ENCODE results near the gene PLA2R1. TPM values are rescaled to one million over a fixed set of nuclear protein-coding genes. Genes with fewer than 3 reads are reported as not detected.
A peak's percentile ranks its signal among the peaks of the same experiment; 100 is the strongest.

Gene PLA2R1
- total RNA-seq, result 1 to 10 TPM; 1.7 to 6.8 (median 4.9) TPM
- polyA plus RNA-seq, result 1 to 10 TPM in 1 of 3 donors, under 1 TPM in 2; 0.31 to 3.9 (median 0.81) TPM
- long read RNA-seq, donor 1, result 0 reads
- long read RNA-seq, donor 2, result 0 reads
- long read RNA-seq, donor 3, result 0 reads
- long read RNA-seq, donor 4, result 0 reads
- long read RNA-seq, donor 5, result 0 reads
- long read RNA-seq, donor 6, result 0 reads
- long read RNA-seq, donor 7, result 0 reads
- long read RNA-seq, donor 8, result 0 reads
- long read RNA-seq, donor 9, result 0 reads
- long read RNA-seq, donor 10, result 0 reads

GRCh38 chr2:160062292-160063005 is at the start of gene PLA2R1:
TSS of gene PLA2R1 (minus strand) at chr2:160062615. CDS start at chr2:160062403, 212 bp downstream.
- DNase-seq, result peak; percentile 34 to 80

GRCh38 chr2:160110674-160111239 is 48.3 kb upstream of the PLA2R1 start:
- Histone ChIP-seq H3K27me3 (no peaks in the 10 kb centered on the region), H3K27ac (no peak overlapping the region), H3K9me3 (no peaks in the 10 kb centered on the region), H3K36me3 (peaks cover 0 to 9% (median 2%) of the 10 kb centered on the region in 4 donors), H3K4me3 (no peak overlapping the region), H3K4me1 (no peaks in the 10 kb centered on the region)
- no peak for TF ChIP-seq CTCF (IDR thresholded peaks at IDR 0.05)
- TF ChIP-seq POLR2AphosphoS5 (IDR thresholded peaks at IDR 0.05), result no peak
- TF ChIP-seq EP300 (IDR thresholded peaks at IDR 0.05), result no peak
- no peak for TF ChIP-seq POLR2A (IDR thresholded peaks at IDR 0.05)
- DNase-seq, result no peak
- 79 to 90% (median 86%) methylated on average over 7 of the region's 7 CpGs for WGBS, 5 donors
- intact Hi-C loops (cut with DNase I; ENCODE audit: low total_unique reads), result no loop called here

More at GRCh38 chr2:160062292-160063005, at the start of gene PLA2R1:
- Histone ChIP-seq H3K9me3 (no peaks in the 10 kb centered on the region), H3K4me1 (peaks cover 5 to 26% (median 23%) of the 10 kb centered on the region in 4 donors), H3K27me3 (peaks cover 0 to 21% (median 9%) of the 10 kb centered on the region in 3 donors), H3K27ac (peak within 1 kb of the TSS in 4 of 5 donors; percentile 47 to 72 (median 60)), H3K4me3 (peak within 1 kb of the TSS; percentile 59 to 86 (median 78)), H3K36me3 (no peaks in the 10 kb centered on the region)
- WGBS, 5 donors, result 1% methylated on average over 17 to 52 of the region's 52 CpGs
- intact Hi-C loops (cut with DNase I; ENCODE audit: low total_unique reads), result no loop called here
- TF ChIP-seq POLR2A (IDR thresholded peaks at IDR 0.05), result no peak
- no peak for TF ChIP-seq EP300 (IDR thresholded peaks at IDR 0.05)
- TF ChIP-seq CTCF (IDR thresholded peaks at IDR 0.05), result no peak
- no peak for TF ChIP-seq POLR2AphosphoS5 (IDR thresholded peaks at IDR 0.05)

- WGBS, 5 donors, result 40 to 48% (median 46%) methylated on average over 8 of the region's 8 CpGs
Measured at GRCh38 chr2:160109939-160110673, 47.7 kb upstream of the PLA2R1 start.

More at GRCh38 chr2:160109939-160110673, 47.7 kb upstream of the PLA2R1 start:
- TF ChIP-seq EP300 (IDR thresholded peaks at IDR 0.05) (no peak), CTCF (IDR thresholded peaks at IDR 0.05) (peak in 5 of 7 experiments; percentile 34 to 63 (median 57)), POLR2AphosphoS5 (IDR thresholded peaks at IDR 0.05) (peak in 1 of 3 donors; percentile 35), POLR2A (IDR thresholded peaks at IDR 0.05) (no peak)
- Histone ChIP-seq H3K36me3 (peaks cover 0 to 9% (median 2%) of the 10 kb centered on the region in 4 donors), H3K9me3 (no peaks in the 10 kb centered on the region), H3K4me1 (no peaks in the 10 kb centered on the region), H3K4me3 (no peak overlapping the region), H3K27ac (no peak overlapping the region), H3K27me3 (no peaks in the 10 kb centered on the region)
- DNase-seq, result peak; percentile 57 to 92
- intact Hi-C loops (cut with DNase I; ENCODE audit: low total_unique reads), result loop anchor here (10.0 kb wide), 1 partner anchor 865 kb away; no protein-coding TSS in a partner anchor
